KMS-11 (cell line): ENCODE results near the gene ME1.
"Not testable (repeated sequence)": the region's sequence is repeated elsewhere in the genome, so short reads cannot be mapped to it uniquely, and the experiment has no call there.

Experiments used
- H2AFZ ChIP-seq: fragments of 200-600 bp; sonication (generic); 2 replicates; pipeline ENCODE4 v1.6.1; 2016; ENCODE audit warnings: antibody characterized with exemption, mixed run types, low read depth
- H3K27ac ChIP-seq: fragments of 200-600 bp; sonication (generic); 2 replicates; pipeline ENCODE4 v1.6.1; 2016; ENCODE audit warnings: mild to moderate bottlenecking, mixed run types
- H3K27me3 ChIP-seq: fragments of 200-600 bp; sonication (generic); 2 replicates; pipeline ENCODE4 v1.6.1; 2017; ENCODE audit warnings: mild to moderate bottlenecking, low read depth, mixed run types, moderate library complexity; ENCODE audit not compliant: insufficient read depth
- H3K36me3 ChIP-seq: fragments of 200-600 bp; sonication (generic); 2 replicates; pipeline ENCODE4 v1.6.1; 2017; ENCODE audit warnings: mild to moderate bottlenecking, mixed run types; ENCODE audit not compliant: insufficient read depth
- H3K4me1 ChIP-seq: fragments of 200-600 bp; sonication (generic); 2 replicates; pipeline ENCODE4 v1.6.1; 2016; ENCODE audit warnings: mild to moderate bottlenecking, low read depth, mixed run types; ENCODE audit not compliant: poor library complexity, severe bottlenecking
- H3K4me2 ChIP-seq: fragments of 200-600 bp; sonication (generic); 2 replicates; pipeline ENCODE4 v1.7.0; 2016; ENCODE audit warnings: mild to moderate bottlenecking, mixed run types
- H3K4me3 ChIP-seq: fragments of 200-600 bp; sonication (generic); IDR thresholded peaks from 2 replicates; pipeline ENCODE4 v1.6.1; 2017; ENCODE audit warnings: low read depth, low read length, mixed read lengths; ENCODE audit not compliant: insufficient read depth
- H3K79me2 ChIP-seq: fragments of 200-600 bp; sonication (generic); 2 replicates; pipeline ENCODE4 v1.6.1; 2016; ENCODE audit warnings: low read depth, mixed run types; ENCODE audit not compliant: insufficient read depth
- H3K9ac ChIP-seq: fragments of 200-600 bp; sonication (generic); 2 replicates; pipeline ENCODE4 v1.6.1; 2016; ENCODE audit warnings: mild to moderate bottlenecking, mixed run types
- H4K20me1 ChIP-seq: fragments of 200-600 bp; sonication (generic); 2 replicates; pipeline ENCODE4 v1.6.1; 2016; ENCODE audit warnings: mild to moderate bottlenecking, mixed run types; ENCODE audit not compliant: insufficient read depth
- CTCF ChIP-seq: fragments of 200-600 bp; sonication (generic); conservative IDR thresholded peaks from 2 replicates; pipeline ENCODE4 v1.6.1; 2017; ENCODE audit warnings: low read depth, mild to moderate bottlenecking, antibody characterized with exemption, low read length, moderate library complexity, mixed read lengths

The ME1 gene

GRCh38 chr6:83260577-83260976 lies 170.3 kb downstream of the ME1 start:
- Histone ChIP-seq H3K4me1 (no peaks in the 10 kb centered on the region), H4K20me1 (no peaks in the 10 kb centered on the region), H2AFZ (no peak overlapping the region), H3K9ac (no peak overlapping the region), H3K4me2 (no peak overlapping the region), H3K27ac (no peak overlapping the region), H3K27me3 (no peaks in the 10 kb centered on the region), H3K36me3 (no peaks in the 10 kb centered on the region), H3K79me2 (no peaks in the 10 kb centered on the region), H3K4me3 (no peak overlapping the region)
- no peak for TF ChIP-seq CTCF

GRCh38 chr6:83258517-83258916 lies 172.3 kb downstream of the ME1 start:
- TF ChIP-seq CTCF: no peak
- no peaks in the 10 kb centered on the region for H3K36me3 ChIP-seq
- H3K79me2 ChIP-seq: no peaks in the 10 kb centered on the region
- no peak overlapping the region for H3K4me2 ChIP-seq
- no peak overlapping the region for H3K4me3 ChIP-seq
- no peak overlapping the region for H2AFZ ChIP-seq
- H3K27me3 ChIP-seq: no peaks in the 10 kb centered on the region
- no peak overlapping the region for H3K9ac ChIP-seq
- H3K4me1 ChIP-seq: no peaks in the 10 kb centered on the region
- no peak overlapping the region for H3K27ac ChIP-seq
- H4K20me1 ChIP-seq: no peaks in the 10 kb centered on the region

GRCh38 chr6:83257791-83258190 lies 173.1 kb downstream of the ME1 start:
- Histone ChIP-seq H3K4me1 (no peaks in the 10 kb centered on the region), H3K4me3 (no peak overlapping the region), H3K27me3 (no peaks in the 10 kb centered on the region), H3K9ac (no peak overlapping the region), H3K27ac (no peak overlapping the region), H4K20me1 (no peaks in the 10 kb centered on the region), H3K4me2 (no peak overlapping the region), H3K36me3 (no peaks in the 10 kb centered on the region), H3K79me2 (no peaks in the 10 kb centered on the region), H2AFZ (no peak overlapping the region)
- TF ChIP-seq CTCF: no peak

- H3K36me3 ChIP-seq, H3K27me3 ChIP-seq, H3K4me2 ChIP-seq, H3K79me2 ChIP-seq, H4K20me1 ChIP-seq, H3K4me3 ChIP-seq, H3K4me1 ChIP-seq, H3K27ac ChIP-seq, H3K9ac ChIP-seq, H2AFZ ChIP-seq: not testable (repeated sequence)
Observed at GRCh38 chr6:83256719-83257118, 174.1 kb downstream of the ME1 start.

- no peaks in the 10 kb centered on the region for H3K36me3 ChIP-seq
- no peaks in the 10 kb centered on the region for H3K4me1 ChIP-seq
- H3K9ac ChIP-seq: no peak overlapping the region
- no peak overlapping the region for H3K4me3 ChIP-seq
- no peak overlapping the region for H3K27ac ChIP-seq
- H4K20me1 ChIP-seq: no peaks in the 10 kb centered on the region
- H3K79me2 ChIP-seq: no peaks in the 10 kb centered on the region
- H3K27me3 ChIP-seq: no peaks in the 10 kb centered on the region
- no peak overlapping the region for H2AFZ ChIP-seq
- TF ChIP-seq CTCF: no peak
- H3K4me2 ChIP-seq: no peak overlapping the region
Observed at GRCh38 chr6:83252719-83253118, 178.1 kb downstream of the ME1 start.
